Measurements from ENCODE around the gene CEPT1.

The CEPT1 gene

GRCh38 chr1:111161843-111162487 lies 21.9 kb downstream of the CEPT1 start:
- peaks cover 68% of the 10 kb centered on the region for H3K36me3 ChIP-seq (ENCODE audit: low read depth)
- no peaks in the 10 kb centered on the region for H3K9me3 ChIP-seq (ENCODE audit: severe bottlenecking)
- no peak for ATAC-seq (ENCODE audit: low read depth)
- no peak for DNase-seq (ENCODE audit: low spot score)
- H3K4me1 ChIP-seq (ENCODE audit: insufficient read depth, poor library complexity, severe bottlenecking): no peaks in the 10 kb centered on the region
- no peak for TF ChIP-seq CTCF (IDR thresholded peaks at IDR 0.05; ENCODE audit: poor library complexity, severe bottlenecking)
- H3K4me3 ChIP-seq (ENCODE audit: severe bottlenecking): no peak overlapping the region
- H3K27ac ChIP-seq (ENCODE audit: poor library complexity, severe bottlenecking): no peak overlapping the region
- no peaks in the 10 kb centered on the region for H3K27me3 ChIP-seq (ENCODE audit: insufficient read depth, poor library complexity, severe bottlenecking)

GRCh38 chr1:111162488-111162880 lies 22.5 kb downstream of the CEPT1 start:
- TF ChIP-seq CTCF (IDR thresholded peaks at IDR 0.05; ENCODE audit: poor library complexity, severe bottlenecking): no peak
- no peaks in the 10 kb centered on the region for H3K9me3 ChIP-seq (ENCODE audit: severe bottlenecking)
- peaks cover 70% of the 10 kb centered on the region for H3K36me3 ChIP-seq (ENCODE audit: low read depth)
- H3K4me1 ChIP-seq (ENCODE audit: insufficient read depth, poor library complexity, severe bottlenecking): no peaks in the 10 kb centered on the region
- no peaks in the 10 kb centered on the region for H3K27me3 ChIP-seq (ENCODE audit: insufficient read depth, poor library complexity, severe bottlenecking)
- ATAC-seq (ENCODE audit: low read depth) (no peak), DNase-seq (ENCODE audit: low spot score) (no peak)
- no peak overlapping the region for H3K4me3 ChIP-seq (ENCODE audit: severe bottlenecking)
- H3K27ac ChIP-seq (ENCODE audit: poor library complexity, severe bottlenecking): no peak overlapping the region

- Histone ChIP-seq H3K4me3 (ENCODE audit: severe bottlenecking) (no peak overlapping the region), H3K27ac (ENCODE audit: poor library complexity, severe bottlenecking) (no peak overlapping the region), H3K9me3 (ENCODE audit: severe bottlenecking) (no peaks in the 10 kb centered on the region), H3K36me3 (ENCODE audit: low read depth) (peaks cover 67% of the 10 kb centered on the region), H3K27me3 (ENCODE audit: insufficient read depth, poor library complexity, severe bottlenecking) (no peaks in the 10 kb centered on the region), H3K4me1 (ENCODE audit: insufficient read depth, poor library complexity, severe bottlenecking) (no peaks in the 10 kb centered on the region)
- no peak for DNase-seq (ENCODE audit: low spot score)
- no peak for ATAC-seq (ENCODE audit: low read depth)
- TF ChIP-seq CTCF (IDR thresholded peaks at IDR 0.05; ENCODE audit: poor library complexity, severe bottlenecking): no peak
These were observed 23.3 kb downstream of the CEPT1 start for GRCh38 chr1:111163363-111163762.

- Histone ChIP-seq H3K4me1 (ENCODE audit: insufficient read depth, poor library complexity, severe bottlenecking) (no peaks in the 10 kb centered on the region), H3K27ac (ENCODE audit: poor library complexity, severe bottlenecking) (no peak overlapping the region), H3K9me3 (ENCODE audit: severe bottlenecking) (no peaks in the 10 kb centered on the region), H3K4me3 (ENCODE audit: severe bottlenecking) (no peak overlapping the region), H3K36me3 (ENCODE audit: low read depth) (peaks cover 72% of the 10 kb centered on the region), H3K27me3 (ENCODE audit: insufficient read depth, poor library complexity, severe bottlenecking) (no peaks in the 10 kb centered on the region)
- TF ChIP-seq CTCF (IDR thresholded peaks at IDR 0.05; ENCODE audit: poor library complexity, severe bottlenecking): no peak
- no peak for DNase-seq (ENCODE audit: low spot score)
- ATAC-seq (ENCODE audit: low read depth): no peak
These were observed 24.1 kb downstream of the CEPT1 start for GRCh38 chr1:111164151-111164550.

GRCh38 chr1:111172463-111172862 lies 32.4 kb downstream of the CEPT1 start:
- ATAC-seq (ENCODE audit: low read depth): no peak
- H3K36me3 ChIP-seq (ENCODE audit: low read depth): peaks cover 82% of the 10 kb centered on the region
- no peaks in the 10 kb centered on the region for H3K9me3 ChIP-seq (ENCODE audit: severe bottlenecking)

More at GRCh38 chr1:111172463-111172862, 32.4 kb downstream of the CEPT1 start:
- TF ChIP-seq CTCF (IDR thresholded peaks at IDR 0.05; ENCODE audit: poor library complexity, severe bottlenecking): no peak
- H3K4me3 ChIP-seq (ENCODE audit: severe bottlenecking): no peak overlapping the region
- no peak for DNase-seq (ENCODE audit: low spot score)
- H3K4me1 ChIP-seq (ENCODE audit: insufficient read depth, poor library complexity, severe bottlenecking): no peaks in the 10 kb centered on the region
- H3K27ac ChIP-seq (ENCODE audit: poor library complexity, severe bottlenecking): no peak overlapping the region
- no peaks in the 10 kb centered on the region for H3K27me3 ChIP-seq (ENCODE audit: insufficient read depth, poor library complexity, severe bottlenecking)

Data from RWPE2 (cell line).